ENCODE results near the gene AUNIP.
A peak's percentile ranks its signal among the peaks of the same experiment; 100 is the strongest.

AUNIP gene

GRCh38 chr1:25888426-25888987 is 29.2 kb upstream of the AUNIP start:
- no peak for DNase-seq

DNA sequence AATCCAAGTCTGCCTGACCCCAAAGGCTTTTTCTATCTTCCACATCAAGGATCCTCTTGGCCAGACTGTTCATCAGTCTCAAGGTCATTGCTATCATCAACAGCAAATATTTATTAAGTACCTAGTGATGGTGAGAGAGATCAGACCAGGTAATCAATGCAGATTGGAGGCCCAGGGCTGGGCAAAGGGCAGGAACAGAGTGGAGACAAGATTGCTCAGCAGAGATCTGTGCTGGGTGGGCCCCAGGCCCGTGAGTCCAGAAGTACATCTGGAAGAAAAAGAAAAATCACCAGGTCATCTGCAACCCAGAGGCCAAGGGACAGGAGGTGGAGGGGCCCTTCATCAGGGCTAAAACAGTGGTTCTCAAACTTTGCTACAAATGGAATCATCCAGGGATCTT is 26.3 kb upstream of the AUNIP start:
- DNase-seq: no peak

- no peak for DNase-seq
Measured at GRCh38 chr1:25881266-25881665, 22.0 kb upstream of the AUNIP start.

- DNase-seq: no peak
Measured at GRCh38 chr1:25880518-25880917, 21.3 kb upstream of the AUNIP start.

DNA sequence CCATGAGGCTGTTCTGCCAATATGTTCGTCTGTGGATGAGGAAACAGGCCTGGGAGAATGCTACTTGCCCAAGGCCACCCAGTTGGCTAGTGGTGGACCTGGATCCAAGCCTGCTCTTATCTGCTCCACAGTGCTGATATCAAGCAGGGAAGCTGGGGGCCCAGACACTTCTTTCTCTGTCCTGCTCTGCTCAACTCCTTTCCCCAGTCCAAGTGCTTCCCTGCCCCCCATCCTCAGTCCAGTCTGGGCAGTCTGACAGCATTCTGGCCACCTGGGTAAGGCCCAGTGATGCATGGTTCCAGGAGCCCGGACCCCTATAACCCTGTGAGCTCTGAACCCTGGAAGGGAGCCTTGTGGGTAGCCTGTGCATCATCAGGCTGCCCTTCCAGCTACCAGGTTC is 20.4 kb upstream of the AUNIP start:
- no peak for DNase-seq

- DNase-seq: no peak
Measured at GRCh38 chr1:25878690-25879089, 19.4 kb upstream of the AUNIP start.

DNA sequence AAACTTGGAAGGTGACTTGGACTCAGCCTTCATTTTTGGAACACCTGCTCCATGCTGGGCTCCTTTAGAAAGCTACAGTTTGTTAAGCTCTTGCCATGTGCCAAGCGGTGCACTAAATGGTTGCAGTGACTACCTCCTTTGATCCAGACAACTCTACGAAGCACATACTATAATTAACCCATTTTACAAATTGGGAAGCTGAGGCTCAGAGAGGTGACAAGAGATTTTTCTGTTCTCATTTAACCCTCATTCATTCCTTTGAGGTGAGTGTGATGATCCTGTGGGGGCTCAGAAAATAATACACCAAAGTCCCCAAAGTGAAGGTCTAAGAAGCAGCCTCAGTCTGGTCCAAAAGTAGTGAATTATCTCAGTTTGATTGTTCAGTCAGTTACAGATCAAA is 17.9 kb upstream of the AUNIP start:
- no peak for DNase-seq

- no peak for DNase-seq
Measured at GRCh38 chr1:25876693-25877077, 17.4 kb upstream of the AUNIP start.

DNA sequence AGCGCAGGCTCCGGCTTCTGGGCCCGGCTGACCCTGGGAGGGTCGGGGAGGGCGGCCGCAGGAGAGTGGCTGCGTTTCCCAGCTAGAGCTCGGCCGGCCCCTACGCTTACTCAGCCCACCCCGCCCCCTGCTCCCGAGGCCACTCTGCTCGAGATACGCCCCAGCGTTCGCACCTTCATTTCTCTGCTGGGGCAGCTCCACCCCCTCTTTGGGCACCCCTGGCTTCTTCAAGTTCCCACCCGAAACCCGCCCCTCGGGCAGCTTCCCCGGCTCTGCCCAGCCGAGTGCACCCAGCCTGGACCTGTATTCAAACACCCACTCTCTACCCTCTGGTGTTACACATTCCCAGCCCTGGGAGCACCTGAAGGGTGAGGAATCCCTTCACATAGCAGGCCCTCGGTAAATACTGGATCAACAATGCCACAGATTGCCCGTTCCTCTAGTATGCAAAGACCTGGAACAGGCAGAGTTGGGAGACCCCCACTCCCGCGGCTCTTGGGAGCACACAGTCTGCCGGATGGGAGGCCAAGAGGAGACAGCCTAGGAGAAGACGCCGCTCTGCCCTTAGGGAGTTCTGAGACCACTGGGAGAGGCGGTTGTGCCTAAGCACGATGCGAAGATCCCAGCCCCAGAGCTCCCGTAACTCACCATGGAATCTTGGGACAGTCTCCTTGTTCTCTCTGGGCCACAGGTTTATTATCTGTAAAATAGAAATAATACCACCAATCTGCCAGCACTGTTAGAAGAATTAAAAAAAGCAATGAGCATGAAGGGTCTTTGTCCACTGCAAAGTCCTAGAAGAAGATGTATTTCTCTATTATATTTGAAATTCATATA is 16.8 kb upstream of the AUNIP start:
- peak in 1 of 2 experiments; percentile 60 for DNase-seq

GRCh38 chr1:25875154-25875855 is 16.0 kb upstream of the AUNIP start, which contains the start of gene PAQR7:
Gene PAQR7 (minus strand): TSS chr1:25875708. CDS start chr1:25863839, 11,869 bp downstream.
- peak; percentile 21 to 84 for DNase-seq

GRCh38 chr1:25874635-25875153 is 15.4 kb upstream of the AUNIP start:
- DNase-seq: no peak

DNA sequence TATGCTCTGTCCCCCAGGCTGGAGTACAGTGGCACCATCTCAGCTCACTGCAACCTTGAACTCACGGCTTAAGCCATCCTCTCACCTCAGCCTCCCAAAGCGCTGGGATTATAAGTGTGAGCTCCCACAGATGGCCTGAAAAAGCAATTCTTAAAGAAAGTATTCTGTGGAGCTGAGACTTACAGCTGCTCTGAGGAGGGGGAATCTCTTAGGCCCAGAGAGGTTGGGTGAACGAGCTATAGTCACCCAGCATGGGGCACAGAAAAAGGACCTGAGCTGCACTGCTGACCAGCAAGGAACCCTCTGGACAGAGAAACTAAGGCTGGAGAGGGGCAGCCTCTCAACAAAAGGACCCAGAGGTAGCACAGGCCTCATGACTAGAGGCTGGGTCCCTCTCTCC is 15.0 kb upstream of the AUNIP start:
- DNase-seq: no peak

GRCh38 chr1:25873120-25873519 is 13.9 kb upstream of the AUNIP start:
- DNase-seq: no peak

GRCh38 chr1:25872713-25873112 is 13.5 kb upstream of the AUNIP start:
- DNase-seq: no peak

DNA sequence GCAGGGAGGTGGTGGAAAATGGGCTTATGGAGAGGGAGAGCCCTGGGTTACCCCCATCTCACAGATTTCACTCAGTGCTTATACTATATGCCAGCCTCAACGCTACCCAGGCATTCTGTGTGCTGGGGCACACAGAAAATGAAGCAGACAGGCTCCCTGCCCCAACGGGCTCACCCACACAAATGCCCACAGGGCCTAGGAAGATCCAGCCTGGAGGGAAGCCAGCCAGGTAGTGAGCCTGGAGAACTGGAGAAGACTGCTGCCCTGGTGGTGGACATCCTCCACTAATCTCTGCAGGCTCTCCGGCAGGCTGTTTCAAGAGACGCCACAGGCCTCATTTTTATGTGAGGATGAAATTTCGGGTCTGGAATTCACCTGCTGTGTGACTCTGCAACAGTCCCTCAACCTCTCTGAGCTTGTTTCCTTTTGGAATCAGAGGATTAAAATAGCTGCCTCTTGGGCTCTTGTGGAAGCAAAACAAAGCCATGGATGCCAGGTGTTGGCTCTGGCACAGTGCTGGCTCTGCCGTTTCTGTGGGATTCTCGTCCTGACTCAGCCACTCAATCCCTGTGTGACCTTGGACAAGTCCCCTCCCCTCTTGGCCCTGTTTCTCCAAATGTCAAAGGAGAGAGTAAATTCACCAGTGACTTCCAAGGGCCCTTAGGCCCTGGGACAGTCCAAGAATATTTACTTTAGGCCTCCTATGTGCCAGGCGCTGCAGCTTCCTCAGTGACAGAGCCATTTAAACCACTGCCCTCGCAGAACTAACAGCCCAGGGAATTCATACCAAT is 12.6 kb upstream of the AUNIP start:
- no peak for DNase-seq

GRCh38 chr1:25871086-25871703 is 11.9 kb upstream of the AUNIP start:
- DNase-seq: no peak

DNA sequence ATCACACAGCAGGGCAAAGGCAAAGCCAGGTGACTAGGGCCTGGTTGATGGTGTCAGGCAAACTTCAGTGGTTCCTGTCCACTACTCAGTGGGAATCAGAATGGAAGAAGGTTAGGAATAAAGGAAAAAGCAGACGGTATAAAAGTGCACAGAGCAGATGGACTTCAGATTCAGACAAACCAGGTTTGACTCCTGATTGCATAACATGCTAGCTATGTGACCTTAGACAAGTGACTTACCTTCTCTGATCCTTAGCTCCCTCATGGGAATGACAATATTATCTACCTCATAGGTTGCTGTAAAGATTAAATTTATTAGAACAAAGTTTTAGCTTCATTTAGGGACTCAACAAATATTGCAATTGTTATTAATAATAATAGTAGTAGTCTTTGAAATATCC is 11.4 kb upstream of the AUNIP start:
- DNase-seq: no peak

DNA sequence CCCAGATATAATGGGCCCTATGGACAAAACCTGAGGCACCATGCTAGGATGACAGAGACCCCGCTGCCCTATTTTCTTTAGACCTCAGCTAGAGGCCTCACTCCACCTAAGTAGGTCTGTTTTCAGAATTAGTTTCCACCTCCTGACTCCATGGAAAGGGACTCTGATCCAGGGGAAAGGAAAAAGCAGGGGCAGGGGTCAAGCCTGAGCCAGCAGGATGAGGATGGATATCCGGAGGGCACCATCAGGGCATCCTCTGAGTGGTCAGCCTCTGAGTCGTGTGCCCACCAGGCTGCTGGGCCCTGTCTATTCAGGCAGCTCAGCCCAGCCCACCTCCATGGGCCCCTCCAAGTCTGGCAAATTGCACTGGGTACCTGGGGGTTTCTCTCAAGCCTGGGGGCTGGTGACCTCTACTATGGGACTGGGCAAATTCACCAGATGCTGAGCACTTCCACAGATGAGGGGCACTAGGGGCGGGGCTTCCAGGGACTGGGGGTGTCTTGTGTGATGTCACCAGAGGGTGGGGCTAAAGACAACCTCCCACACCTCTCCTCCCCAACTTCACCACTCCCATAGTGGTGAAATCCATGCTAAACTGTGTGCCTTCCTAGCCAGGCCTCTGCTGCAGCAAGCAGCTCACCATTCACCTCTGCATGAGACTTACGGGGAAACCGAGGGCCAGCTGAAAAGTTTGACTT is 10.8 kb upstream of the AUNIP start:
- DNase-seq: no peak

- DNase-seq: peak in 1 of 2 experiments; percentile 49
Measured at GRCh38 chr1:25867210-25867991, 8.1 kb upstream of the AUNIP start.

DNA sequence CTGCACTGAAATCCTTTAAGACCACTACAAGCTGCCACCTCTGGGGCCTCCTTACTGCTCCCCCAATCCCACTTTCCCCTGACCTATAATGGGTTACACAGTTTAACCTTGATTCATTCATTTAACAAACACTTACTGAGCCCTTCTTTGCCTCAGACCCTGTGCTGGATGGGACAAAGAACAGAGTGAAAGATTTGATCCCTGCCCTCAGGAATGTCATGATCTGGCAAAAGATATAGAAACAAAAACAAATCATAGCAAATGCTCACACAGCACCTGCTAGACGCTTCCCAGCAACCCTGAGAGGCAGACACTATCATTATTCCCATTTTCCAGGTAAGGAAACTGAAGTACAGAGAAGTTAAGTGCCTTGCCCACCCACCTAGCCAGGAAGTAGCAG is 7.0 kb upstream of the AUNIP start:
- no peak for DNase-seq

- no peak for DNase-seq
Measured at GRCh38 chr1:25864434-25864833, 5.2 kb upstream of the AUNIP start.

All from NCI-H526 (cell line).